ENCODE data around the gene IQGAP1. TPM values are rescaled to one million over a fixed set of nuclear protein-coding genes. Genes with fewer than 3 reads are reported as not detected.

Gene IQGAP1
- total and polyA plus RNA-seq, 2 of the 4 experiments (the other 2 are of a cell fraction): 87.5 to 207 TPM

DNA sequence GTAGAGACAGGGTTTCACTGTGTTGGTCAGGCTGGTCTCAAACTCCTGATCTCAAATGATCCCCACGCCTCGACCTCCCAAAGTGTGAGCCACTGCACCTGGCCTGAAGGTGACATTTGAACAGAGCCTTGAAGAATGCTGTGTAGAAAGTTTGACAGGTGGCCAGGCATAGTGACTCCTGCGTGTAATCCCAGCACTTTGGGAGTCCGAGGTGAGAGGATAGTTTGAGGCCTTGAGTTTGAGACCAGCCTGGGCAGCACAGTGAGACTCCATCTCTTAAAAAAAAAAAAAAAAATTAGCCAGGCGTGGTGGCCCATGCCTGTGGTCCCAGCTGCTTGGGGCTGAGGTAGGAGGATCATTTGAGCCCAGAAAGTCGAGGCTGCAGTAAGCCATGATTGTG, 1.5 kb downstream of the IQGAP1 start:
- Histone ChIP-seq H3K4ac (ENCODE audit: low read depth, low read length) (peak overlapping the region; percentile 87), H3K14ac (replicated peaks; ENCODE audit: low read depth, low read length) (peak overlapping the region; percentile 93), H3K4me2 (ENCODE audit: low read depth, low read length) (peak overlapping the region; percentile 88), H2AFZ (replicated peaks; ENCODE audit: low read length, poor library complexity) (no peak overlapping the region), H3K4me3 (ENCODE audit: insufficient read depth, low read depth, low read length) (peak overlapping the region; percentile 80), H4K5ac (ENCODE audit: low read depth, low read length) (no peak overlapping the region), H2AK9ac (replicated peaks; ENCODE audit: low read depth, low read length, poor library complexity) (peak overlapping the region; percentile 91), H4K91ac (ENCODE audit: insufficient read depth, low read depth, low read length) (peak overlapping the region; percentile 95), H2BK5ac (ENCODE audit: low read depth, low read length, poor library complexity, severe bottlenecking) (no peak overlapping the region), H3K9me3 (ENCODE audit: control insufficient read depth, insufficient read depth, low read length) (no peaks in the 10 kb centered on the region), H4K8ac (ENCODE audit: low read depth in 2 of 2, low read length in 2 of 2) (peak overlapping the region; percentile 73 to 96; a peak in 2 of 4 replicates), H3K27me3 (ENCODE audit: control insufficient read depth, insufficient read depth, low read length) (no peaks in the 10 kb centered on the region), H3K36me3 (ENCODE audit: control insufficient read depth, insufficient read depth, low read length) (peaks cover 10% of the 10 kb centered on the region), H2BK15ac (ENCODE audit: low read depth, low read length) (no peak overlapping the region), H3K79me1 (ENCODE audit: low read depth in 1 of 2, low read length in 2 of 2) (peaks cover 13 to 52% of the 10 kb centered on the region in 2 experiments), H3K18ac (ENCODE audit: low read depth, low read length) (no peak overlapping the region), H2BK20ac (ENCODE audit: low read depth, low read length) (no peak overlapping the region), H2BK120ac (ENCODE audit: low read depth, low read length) (no peak overlapping the region), H3K56ac (ENCODE audit: extremely low read depth, insufficient read depth, low read length) (no peak overlapping the region; the same call in 1 of the 2 replicates), H3K9ac (ENCODE audit: low read depth, low read length) (peak overlapping the region; percentile 85), H3K23ac (ENCODE audit: low read depth, low read length) (peak overlapping the region; percentile 83), H3K4me1 (ENCODE audit: control insufficient read depth, insufficient read depth, low read length) (peaks cover 7% of the 10 kb centered on the region), H3K9me1 (ENCODE audit: insufficient read depth, low read length) (peaks cover 9% of the 10 kb centered on the region; the same call in 1 of the 2 replicates), H3K27ac (ENCODE audit: insufficient read depth, low read length) (peak overlapping the region; percentile 2), H2AK5ac (ENCODE audit: low read depth, low read length) (peak overlapping the region; percentile 89), H4K20me1 (ENCODE audit: insufficient read depth, low read length) (peaks cover 46% of the 10 kb centered on the region)
- BruUV-seq (replicated peaks): no TSS peak
- TF ChIP-seq RCOR1 (IDR thresholded peaks at IDR 0.05; ENCODE audit: insufficient replicate concordance, low read length) (no peak), MXI1 (IDR thresholded peaks at IDR 0.05; ENCODE audit: borderline replicate concordance, low read depth, low read length) (no peak), RFX5 (IDR thresholded peaks at IDR 0.05; ENCODE audit: low read depth, low read length) (no peak), ELK1 (IDR thresholded peaks at IDR 0.05; ENCODE audit: borderline replicate concordance, low read depth, low read length) (no peak), USF2 (IDR thresholded peaks at IDR 0.05; ENCODE audit: low read depth, low read length) (no peak), MAZ (IDR thresholded peaks at IDR 0.05; ENCODE audit: borderline replicate concordance, low read depth, low read length) (no peak), FOS (IDR thresholded peaks at IDR 0.05; ENCODE audit: low read depth, low read length) (no peak), NFE2L2 (IDR thresholded peaks at IDR 0.05; ENCODE audit: low read depth, low read length) (no peak), MAFK (IDR thresholded peaks at IDR 0.05; ENCODE audit: low read depth, low read length) (no peak)
- ATAC-seq (ENCODE audit: low read depth): no peak
- 100% methylated on average over 1 of the region's 6 CpGs; no CpG with 5 or more reads in 1 of the 2 experiments for WGBS, 2 experiments (ENCODE audit: extremely low coverage in 2 of 2, insufficient read length in 1 of 2)
- POLR2A ChIA-PET (ENCODE audit: unreplicated experiment): no interaction called here
- dilution Hi-C loops (cut with HindIII; ENCODE audit: low sequenced_read_pairs, unreplicated experiment): no loop called here
- in situ Hi-C loops (cut with MboI; ENCODE audit: low sequenced_read_pairs): no loop called here
- no peak for DNase-seq
- CTCF ChIA-PET: no interaction called here
- intact Hi-C loops (cut with micrococcal nuclease): no loop called here
